ENCODE data around the gene SLC22A23. TPM values are rescaled to one million over a fixed set of nuclear protein-coding genes. Genes with fewer than 3 reads are reported as not detected.

SLC22A23 gene
- total RNA-seq, 4 donors from 2014 or later = 6.2 to 10.8 (median 7.8) TPM

DNA sequence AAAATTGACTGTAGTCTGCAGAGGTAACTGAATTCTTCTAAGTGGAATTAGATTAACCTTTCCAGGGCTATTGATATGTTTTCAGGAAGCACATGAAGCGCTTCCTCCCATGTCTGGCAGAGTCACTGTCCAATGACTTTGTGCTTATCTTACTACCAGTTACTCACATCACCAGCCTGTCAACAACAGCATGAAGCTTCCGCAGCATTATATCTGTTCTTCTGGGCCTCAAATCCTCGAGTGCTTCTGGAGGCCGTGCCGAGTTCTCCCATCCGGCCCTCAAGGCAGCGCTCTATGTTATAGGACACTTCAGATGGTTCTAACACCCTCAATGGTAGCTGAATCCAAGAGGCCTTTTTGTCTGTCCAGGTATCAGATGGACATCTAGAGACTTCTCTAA, 164.9 kb downstream of the SLC22A23 start:
- 95 to 97% methylated on average over 3 to 7 of the region's 7 CpGs for WGBS, 2 donors (ENCODE audit: low coverage in 1 of 2)
- Histone ChIP-seq H3K4me1 (peaks cover 0 to 8% (median 0%) of the 10 kb centered on the region in 3 donors), H3K4me3 (no peak overlapping the region), H3K27me3 (no peaks in the 10 kb centered on the region), H3K36me3 (peaks cover 0 to 26% of the 10 kb centered on the region in 2 donors), H3K27ac (no peak overlapping the region), H3K9me3 (no peaks in the 10 kb centered on the region)
- ATAC-seq = no peak
- TF ChIP-seq EP300 (IDR thresholded peaks at IDR 0.05) = no peak
- TF ChIP-seq POLR2A (IDR thresholded peaks at IDR 0.05) = no peak
- no peak for TF ChIP-seq POLR2AphosphoS5 (IDR thresholded peaks at IDR 0.05)
- TF ChIP-seq, protein P1, sequence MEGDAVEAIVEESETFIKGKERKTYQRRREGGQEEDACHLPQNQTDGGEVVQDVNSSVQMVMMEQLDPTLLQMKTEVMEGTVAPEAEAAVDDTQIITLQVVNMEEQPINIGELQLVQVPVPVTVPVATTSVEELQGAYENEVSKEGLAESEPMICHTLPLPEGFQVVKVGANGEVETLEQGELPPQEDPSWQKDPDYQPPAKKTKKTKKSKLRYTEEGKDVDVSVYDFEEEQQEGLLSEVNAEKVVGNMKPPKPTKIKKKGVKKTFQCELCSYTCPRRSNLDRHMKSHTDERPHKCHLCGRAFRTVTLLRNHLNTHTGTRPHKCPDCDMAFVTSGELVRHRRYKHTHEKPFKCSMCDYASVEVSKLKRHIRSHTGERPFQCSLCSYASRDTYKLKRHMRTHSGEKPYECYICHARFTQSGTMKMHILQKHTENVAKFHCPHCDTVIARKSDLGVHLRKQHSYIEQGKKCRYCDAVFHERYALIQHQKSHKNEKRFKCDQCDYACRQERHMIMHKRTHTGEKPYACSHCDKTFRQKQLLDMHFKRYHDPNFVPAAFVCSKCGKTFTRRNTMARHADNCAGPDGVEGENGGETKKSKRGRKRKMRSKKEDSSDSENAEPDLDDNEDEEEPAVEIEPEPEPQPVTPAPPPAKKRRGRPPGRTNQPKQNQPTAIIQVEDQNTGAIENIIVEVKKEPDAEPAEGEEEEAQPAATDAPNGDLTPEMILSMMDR (IDR thresholded peaks at IDR 0.05) = no peak

DNA sequence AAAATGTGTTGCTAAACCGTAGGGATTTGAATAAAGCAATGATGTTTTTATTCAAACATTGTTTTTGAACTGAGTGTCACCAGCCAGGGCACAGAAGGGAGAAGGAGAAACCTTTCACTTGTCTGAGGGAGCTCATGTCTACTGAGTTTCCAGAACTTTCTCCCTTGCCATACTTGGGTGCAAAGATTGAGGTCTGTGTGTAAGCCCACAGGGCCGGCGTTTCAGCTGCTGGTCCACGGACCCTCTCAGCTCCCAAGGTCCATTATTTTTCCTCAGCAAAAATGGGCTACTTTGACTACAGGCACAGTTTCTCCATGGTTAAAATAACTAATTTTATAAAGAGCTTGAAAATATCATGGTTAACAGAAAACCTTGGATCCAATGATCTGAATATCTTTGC, 165.5 kb downstream of the SLC22A23 start:
- TF ChIP-seq EP300 (IDR thresholded peaks at IDR 0.05) (no peak), POLR2A (IDR thresholded peaks at IDR 0.05) (no peak), POLR2AphosphoS5 (IDR thresholded peaks at IDR 0.05) (no peak)
- TF ChIP-seq, protein P1 (IDR thresholded peaks at IDR 0.05) = no peak
- WGBS, 2 donors (ENCODE audit: low coverage in 1 of 2) = 86 to 97% methylated on average over 3 to 4 of the region's 4 CpGs
- Histone ChIP-seq H3K27ac (no peak overlapping the region), H3K36me3 (peaks cover 0 to 23% of the 10 kb centered on the region in 2 donors), H3K4me1 (peaks cover 0 to 12% (median 0%) of the 10 kb centered on the region in 3 donors), H3K4me3 (no peak overlapping the region), H3K9me3 (no peaks in the 10 kb centered on the region), H3K27me3 (no peaks in the 10 kb centered on the region)
- ATAC-seq = no peak

DNA sequence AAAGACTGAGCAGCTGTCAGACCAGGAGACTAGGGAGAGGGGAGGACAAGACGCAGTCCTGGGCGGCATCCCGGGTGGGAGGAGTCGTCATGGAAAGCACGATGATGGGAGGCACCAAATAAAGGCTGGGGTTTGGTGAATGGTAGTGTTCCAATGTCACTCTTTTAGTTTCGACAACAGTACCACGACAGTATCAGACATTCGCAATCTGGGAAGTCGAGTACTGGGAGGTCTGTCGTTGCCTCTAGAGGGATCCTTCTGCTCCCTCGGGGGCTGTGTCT, 166.0 kb downstream of the SLC22A23 start:
- TF ChIP-seq POLR2AphosphoS5 (IDR thresholded peaks at IDR 0.05) (no peak), POLR2A (IDR thresholded peaks at IDR 0.05) (no peak), EP300 (IDR thresholded peaks at IDR 0.05) (no peak)
- TF ChIP-seq, protein P1 (IDR thresholded peaks at IDR 0.05) = no peak
- H3K36me3 ChIP-seq = peaks cover 0 to 23% of the 10 kb centered on the region in 2 donors
- H3K27me3 ChIP-seq = no peaks in the 10 kb centered on the region
- H3K4me1 ChIP-seq = peaks cover 0 to 12% (median 0%) of the 10 kb centered on the region in 3 donors
- H3K27ac ChIP-seq = no peak overlapping the region
- ATAC-seq = no peak
- WGBS, 2 donors (ENCODE audit: low coverage in 1 of 2) = 84 to 88% methylated on average over 9 to 11 of the region's 11 CpGs
- no peak overlapping the region for H3K4me3 ChIP-seq
- no peaks in the 10 kb centered on the region for H3K9me3 ChIP-seq

DNA sequence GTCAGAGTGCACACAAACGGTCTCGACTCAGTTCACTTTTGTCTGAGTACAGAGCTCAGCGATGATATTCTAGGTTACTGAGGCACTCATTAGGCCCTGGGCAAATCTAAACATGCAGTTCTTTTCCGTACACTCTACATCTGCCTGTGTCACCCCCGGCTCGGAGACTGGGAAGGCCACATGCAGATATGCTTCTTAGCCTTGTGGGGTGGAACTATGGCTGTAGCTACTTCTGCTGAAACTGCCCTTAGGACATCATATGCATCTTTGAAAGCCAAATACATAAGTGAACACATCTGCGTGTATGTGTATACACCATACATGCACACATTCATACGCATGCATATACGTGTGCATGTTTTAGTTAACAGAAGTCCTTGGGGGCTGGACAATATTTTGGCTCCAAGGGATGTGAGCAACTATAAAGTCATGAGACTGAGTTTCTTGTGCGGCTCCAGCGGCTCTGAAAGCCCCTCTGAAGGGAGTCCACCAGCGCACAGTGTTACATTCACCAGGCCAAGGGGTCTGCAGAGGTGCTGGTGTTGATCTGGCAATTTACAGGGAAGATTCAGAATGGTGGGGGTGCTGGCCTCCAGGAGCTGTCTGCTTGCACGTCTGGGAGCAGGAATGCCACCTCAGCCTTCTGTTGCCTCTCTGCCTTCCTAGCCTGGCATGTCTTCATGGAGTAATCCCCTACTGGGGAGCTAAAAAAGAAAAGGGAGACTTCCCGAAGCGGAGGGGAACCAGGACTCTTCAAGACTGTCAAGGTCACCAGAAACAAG, 166.5 kb downstream of the SLC22A23 start:
- Histone ChIP-seq H3K9me3 (no peaks in the 10 kb centered on the region), H3K36me3 (peaks cover 0 to 27% of the 10 kb centered on the region in 2 donors)
- ATAC-seq = no peak

More for the DNA sequence above, 166.5 kb downstream of the SLC22A23 start:
- H3K27ac ChIP-seq = no peak overlapping the region
- WGBS, 2 donors (ENCODE audit: low coverage in 1 of 2) = 84 to 100% methylated on average over 2 to 9 of the region's 15 CpGs
- H3K4me1 ChIP-seq = peaks cover 0 to 12% (median 0%) of the 10 kb centered on the region in 3 donors
- no peak overlapping the region for H3K4me3 ChIP-seq
- no peaks in the 10 kb centered on the region for H3K27me3 ChIP-seq
- TF ChIP-seq EP300 (IDR thresholded peaks at IDR 0.05) = no peak
- TF ChIP-seq, protein P1 (IDR thresholded peaks at IDR 0.05) = no peak
- TF ChIP-seq POLR2AphosphoS5 (IDR thresholded peaks at IDR 0.05) = no peak
- TF ChIP-seq POLR2A (IDR thresholded peaks at IDR 0.05) = no peak

Data from gastroesophageal sphincter (tissue), 4 donors.